ENCODE data around the gene MST1R. TPM values are rescaled to one million over a fixed set of nuclear protein-coding genes. Genes with fewer than 3 reads are reported as not detected.
A peak's percentile ranks its signal among the peaks of the same experiment; 100 is the strongest.

MST1R gene
- polyA plus RNA-seq, 3 donors from 2014 or later: 0.68 to 1.1 TPM; not detected in 1

GRCh38 chr3:49856181-49857005 is 47.3 kb downstream of the MST1R start, which contains the start of gene TRAIP:
TRAIP (minus strand) TSS chr3:49856564; CDS start chr3:49856453, 111 bp downstream.
- peak within 1 kb of the TSS; percentile 82 to 92 (median 89) for H3K27ac Mint-ChIP-seq

DNA sequence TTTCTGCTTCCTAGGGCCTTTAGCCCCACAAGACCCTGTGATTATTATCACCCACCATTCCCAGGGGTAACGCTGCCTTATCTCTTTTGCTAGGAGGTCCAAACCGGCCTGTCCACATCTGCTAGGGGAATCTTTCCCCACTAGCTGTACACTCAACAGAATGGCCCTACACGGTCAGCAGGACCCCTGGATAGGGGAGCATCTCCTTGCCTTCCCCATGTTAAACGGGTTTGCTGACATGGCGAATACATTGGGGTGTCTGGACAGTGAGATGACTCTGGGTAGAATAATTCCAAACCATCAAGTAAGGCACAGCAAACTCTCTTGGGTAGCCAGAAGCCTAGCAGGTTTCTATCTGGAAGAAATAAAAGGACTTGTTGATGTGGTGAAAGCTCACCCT is 48.0 kb downstream of the MST1R start:
- peak overlapping the region; percentile 84 to 91 (median 90) for H3K4me3 Mint-ChIP-seq
- no peak for DNase-seq
- H3K27ac Mint-ChIP-seq: peak overlapping the region in 1 of 6 donors; percentile 89
- H3K4me1 Mint-ChIP-seq: peaks cover 11 to 13% of the 10 kb centered on the region in 2 donors
- H3K36me3 Mint-ChIP-seq: no peaks in the 10 kb centered on the region
- peaks cover 0 to 4% (median 2%) of the 10 kb centered on the region in 3 donors for H3K27me3 Mint-ChIP-seq (ENCODE audit: low read depth in 3 of 3)
- H3K9me3 Mint-ChIP-seq: no peaks in the 10 kb centered on the region

More at GRCh38 chr3:49856181-49857005, 47.3 kb downstream of the MST1R start, which contains the start of gene TRAIP:
- Mint-ChIP-seq H3K9me3 (no peaks in the 10 kb centered on the region), H3K36me3 (no peaks in the 10 kb centered on the region), H3K4me1 (peaks cover 11 to 13% of the 10 kb centered on the region in 2 donors), H3K27me3 (ENCODE audit: low read depth in 3 of 3) (peaks cover 0 to 4% (median 2%) of the 10 kb centered on the region in 3 donors), H3K4me3 (peak within 1 kb of the TSS; percentile 84 to 91 (median 90))
- DNase-seq: peak; percentile 95 to 96 (median 95)

GRCh38 chr3:49845694-49846093 is 58.0 kb downstream of the MST1R start:
- no peak for DNase-seq
- no peaks in the 10 kb centered on the region for H3K4me1 Mint-ChIP-seq
- peaks cover 0 to 4% (median 0%) of the 10 kb centered on the region in 3 donors for H3K36me3 Mint-ChIP-seq

DNA sequence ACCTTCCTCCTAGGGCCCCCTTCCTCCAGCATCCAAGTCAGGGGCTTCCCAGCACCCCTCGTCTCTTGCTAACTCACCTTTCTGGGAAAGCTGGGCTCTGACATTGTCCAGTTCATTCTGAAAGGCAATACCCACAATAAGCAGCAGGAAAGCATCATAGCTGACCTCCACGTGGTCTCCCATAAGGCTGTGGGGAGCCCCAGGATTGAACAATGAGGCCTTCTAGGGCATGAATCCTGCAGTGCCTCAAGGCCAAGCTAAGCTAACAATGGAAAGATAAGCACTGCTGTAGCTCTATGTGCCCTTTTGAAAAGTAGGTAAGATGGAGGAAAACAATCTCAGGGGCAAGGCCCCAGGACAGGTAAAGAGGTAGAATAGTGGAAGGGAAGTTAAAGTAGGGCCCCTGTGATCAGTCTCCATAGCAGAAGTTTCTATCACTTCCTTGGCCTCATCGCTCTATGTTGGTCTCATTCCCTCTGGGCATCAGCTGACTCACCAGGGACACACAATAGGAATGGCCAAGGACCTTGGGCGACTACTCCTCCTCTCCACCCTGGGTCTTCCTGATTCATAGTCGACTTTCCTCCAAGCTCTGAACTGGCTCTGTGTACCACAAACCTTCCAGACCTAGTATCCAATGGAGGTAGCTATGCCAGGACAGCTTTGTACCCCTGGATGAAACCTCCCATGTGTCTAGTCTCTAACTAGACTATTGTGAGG is 59.0 kb downstream of the MST1R start:
- no peaks in the 10 kb centered on the region for H3K9me3 Mint-ChIP-seq
- H3K27me3 Mint-ChIP-seq (ENCODE audit: low read depth in 3 of 3): no peaks in the 10 kb centered on the region
- H3K27ac Mint-ChIP-seq: peak overlapping the region in 1 of 6 donors; percentile 53
- peaks cover 0 to 4% (median 0%) of the 10 kb centered on the region in 3 donors for H3K36me3 Mint-ChIP-seq
- H3K4me1 Mint-ChIP-seq: no peaks in the 10 kb centered on the region
- DNase-seq: no peak
- no peak overlapping the region for H3K4me3 Mint-ChIP-seq

More at GRCh38 chr3:49845694-49846093, 58.0 kb downstream of the MST1R start:
- H3K27me3 Mint-ChIP-seq (ENCODE audit: low read depth in 3 of 3): no peaks in the 10 kb centered on the region
- no peaks in the 10 kb centered on the region for H3K9me3 Mint-ChIP-seq
- no peak overlapping the region for H3K27ac Mint-ChIP-seq
- no peak overlapping the region for H3K4me3 Mint-ChIP-seq

- Mint-ChIP-seq H3K4me3 (no peak overlapping the region), H3K27ac (no peak overlapping the region), H3K4me1 (no peaks in the 10 kb centered on the region), H3K36me3 (peaks cover 0 to 4% (median 0%) of the 10 kb centered on the region in 3 donors), H3K9me3 (no peaks in the 10 kb centered on the region), H3K27me3 (ENCODE audit: low read depth in 3 of 3) (no peaks in the 10 kb centered on the region)
- no peak for DNase-seq
Measured at GRCh38 chr3:49842843-49843517, 60.7 kb downstream of the MST1R start.

- Mint-ChIP-seq H3K9me3 (no peaks in the 10 kb centered on the region), H3K27ac (no peak overlapping the region), H3K4me3 (no peak overlapping the region), H3K27me3 (ENCODE audit: low read depth in 3 of 3) (no peaks in the 10 kb centered on the region), H3K4me1 (no peaks in the 10 kb centered on the region), H3K36me3 (peaks cover 0 to 4% (median 0%) of the 10 kb centered on the region in 3 donors)
- no peak for DNase-seq
Measured at GRCh38 chr3:49841806-49842205, 61.9 kb downstream of the MST1R start.

DNA sequence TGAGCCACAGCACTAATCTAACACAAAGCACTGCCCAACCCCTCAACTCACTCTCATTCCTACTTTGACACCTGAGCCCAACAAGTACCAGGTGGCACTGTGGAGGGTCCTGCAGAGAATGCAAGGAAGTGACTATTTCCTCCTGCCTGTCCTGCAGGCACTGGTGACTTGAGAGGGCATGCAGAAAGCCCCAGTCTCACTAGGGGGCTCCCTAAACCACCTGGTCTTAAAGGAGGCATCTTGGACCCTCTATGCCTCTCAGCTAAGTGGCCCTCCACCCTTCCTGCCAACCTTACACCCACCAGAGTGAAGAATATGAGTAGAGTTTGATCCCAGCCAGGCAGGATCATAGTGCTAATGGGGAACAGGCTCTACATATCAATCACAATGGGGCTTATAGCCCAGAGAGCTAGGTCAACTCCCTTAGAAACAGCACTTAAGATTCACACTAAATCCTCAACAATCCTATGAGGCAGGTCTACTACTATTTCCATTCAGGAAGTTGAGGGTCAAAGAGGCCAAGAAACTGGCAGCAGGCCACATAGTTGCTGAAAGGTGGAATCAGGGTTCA is 62.5 kb downstream of the MST1R start:
- H3K36me3 Mint-ChIP-seq: peaks cover 0 to 4% (median 0%) of the 10 kb centered on the region in 3 donors
- no peak overlapping the region for H3K27ac Mint-ChIP-seq
- no peaks in the 10 kb centered on the region for H3K9me3 Mint-ChIP-seq
- no peak for DNase-seq
- H3K27me3 Mint-ChIP-seq (ENCODE audit: low read depth in 3 of 3): no peaks in the 10 kb centered on the region
- no peak overlapping the region for H3K4me3 Mint-ChIP-seq
- H3K4me1 Mint-ChIP-seq: no peaks in the 10 kb centered on the region

DNA sequence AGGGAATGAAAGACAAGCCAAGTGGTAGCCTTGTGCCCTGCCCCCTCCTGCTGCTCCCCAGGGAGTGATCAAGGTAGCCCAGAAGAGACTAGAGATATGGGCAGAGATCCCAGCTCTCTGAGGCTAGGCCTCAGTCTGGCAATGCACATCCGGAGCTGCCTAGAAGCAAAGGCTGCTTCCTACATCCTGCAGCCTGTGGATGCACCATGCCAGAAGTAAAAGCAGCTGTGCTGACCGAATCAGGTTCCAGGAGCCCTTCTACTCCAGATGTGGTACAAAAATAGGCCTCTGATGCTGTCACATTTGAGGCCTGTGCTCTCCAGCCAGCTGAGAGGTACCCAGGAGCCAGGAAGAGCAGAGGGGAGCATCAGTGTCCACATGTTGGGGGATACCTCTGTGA is 63.3 kb downstream of the MST1R start:
- DNase-seq: no peak
- no peak overlapping the region for H3K4me3 Mint-ChIP-seq
- H3K36me3 Mint-ChIP-seq: peaks cover 0 to under 1% (median 0%) of the 10 kb centered on the region in 3 donors
- H3K4me1 Mint-ChIP-seq: no peaks in the 10 kb centered on the region
- H3K27ac Mint-ChIP-seq: no peak overlapping the region
- no peaks in the 10 kb centered on the region for H3K27me3 Mint-ChIP-seq (ENCODE audit: low read depth in 3 of 3)
- H3K9me3 Mint-ChIP-seq: no peaks in the 10 kb centered on the region

DNA sequence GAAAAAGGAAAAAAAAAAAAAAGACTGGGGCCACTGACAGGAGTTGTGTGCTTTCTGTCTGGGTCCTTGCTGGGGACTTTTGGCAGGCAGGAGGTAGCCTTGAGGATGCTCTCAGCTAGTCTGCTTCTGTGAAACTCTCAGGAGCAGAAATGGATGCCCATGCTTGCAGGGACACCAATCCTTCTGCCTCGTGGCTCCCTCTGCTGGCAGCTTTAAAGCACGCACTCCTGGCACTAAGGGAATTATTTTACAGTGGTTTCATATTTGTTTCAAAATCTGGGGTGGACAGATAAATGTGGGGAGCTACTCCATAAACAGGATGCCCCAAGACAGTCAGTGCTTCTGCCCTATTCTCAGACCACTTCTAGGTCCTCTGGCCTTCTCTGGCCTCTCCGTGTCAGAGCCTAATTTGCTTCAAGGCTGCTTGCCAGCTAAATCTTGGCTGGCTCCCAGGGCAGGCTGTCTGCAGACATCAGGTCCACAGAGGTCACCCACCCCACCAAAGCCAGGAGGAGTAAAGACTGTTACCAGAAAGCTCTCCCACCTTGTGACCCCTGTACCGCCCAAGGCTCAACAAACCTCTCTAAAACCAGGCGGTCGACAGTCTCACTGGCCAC is 64.4 kb downstream of the MST1R start:
- no peak overlapping the region for H3K4me3 Mint-ChIP-seq
- H3K27ac Mint-ChIP-seq: peak overlapping the region in 1 of 6 donors; percentile 68
- no peaks in the 10 kb centered on the region for H3K27me3 Mint-ChIP-seq (ENCODE audit: low read depth in 3 of 3)
- H3K4me1 Mint-ChIP-seq: no peaks in the 10 kb centered on the region
- peak; percentile 68 to 75 (median 73) for DNase-seq
- no peaks in the 10 kb centered on the region for H3K9me3 Mint-ChIP-seq
- H3K36me3 Mint-ChIP-seq: no peaks in the 10 kb centered on the region

Other genes starting within 250 kb of the MST1R start
- 100 to 1,000 TPM in 2 of 3 donors, 10 to 100 TPM in 1; 88.0 to 130 (median 121) TPM for gene APEH, start 229.5 kb downstream of the MST1R start, polyA plus RNA-seq
- gene MST1, start 214.4 kb downstream of the MST1R start, polyA plus RNA-seq: 1 to 10 TPM in 1 of 3 donors, under 1 TPM in 1, not detected in 1; 0.19 to 1.3 TPM
- 10 to 100 TPM in 2 of 3 donors, 1 to 10 TPM in 1; 2.6 to 27.1 (median 11.8) TPM for gene RNF123, start 214.3 kb downstream of the MST1R start, polyA plus RNA-seq
- gene AMIGO3, start 184.2 kb downstream of the MST1R start, polyA plus RNA-seq: 1 to 10 TPM in 2 of 3 donors, not detected in 1; 1.5 to 1.7 TPM
- gene GMPPB, start 179.9 kb downstream of the MST1R start, polyA plus RNA-seq: 10 to 100 TPM; 13.5 to 35.2 (median 32.5) TPM
- gene IP6K1, start 117.3 kb downstream of the MST1R start, polyA plus RNA-seq: 10 to 100 TPM; 18.2 to 43.6 (median 23.7) TPM
- gene CDHR4, start 104.0 kb downstream of the MST1R start, polyA plus RNA-seq: not detected
- gene INKA1, start 100.6 kb downstream of the MST1R start, polyA plus RNA-seq: 1 to 10 TPM in 1 of 3 donors, not detected in 2; 1.2 TPM
- gene UBA7, start 89.9 kb downstream of the MST1R start, polyA plus RNA-seq: 10 to 100 TPM; 28.5 to 72.6 (median 54.7) TPM
- gene TRAIP, start 47.3 kb downstream of the MST1R start, polyA plus RNA-seq: 1 to 10 TPM in 2 of 3 donors, not detected in 1; 1.4 to 1.5 TPM
- gene CAMKV, start 34.0 kb downstream of the MST1R start, polyA plus RNA-seq: not detected
- 10 to 100 TPM; 11.5 to 24.0 (median 12.1) TPM for gene MON1A, start 25.9 kb upstream of the MST1R start, polyA plus RNA-seq
- 10 to 100 TPM in 2 of 3 donors, 1 to 10 TPM in 1; 7.5 to 39.7 (median 19.2) TPM for gene RBM6, start 36.3 kb upstream of the MST1R start, polyA plus RNA-seq
- gene RBM5, start 185.0 kb upstream of the MST1R start, polyA plus RNA-seq: 10 to 100 TPM; 15.5 to 40.7 (median 21.4) TPM

Measured in immature natural killer cell (primary cell).